ENCODE measurements around the gene KIF12. TPM values are rescaled to one million over a fixed set of nuclear protein-coding genes. Genes with fewer than 3 reads are reported as not detected.
"Not testable (repeated sequence)": the region's sequence is repeated elsewhere in the genome, so short reads cannot be mapped to it uniquely, and the experiment has no call there.

KIF12 gene
- total and polyA plus RNA-seq, 12 donors, result 0.10 to 0.56 (median 0.30) TPM; not detected in 6

DNA sequence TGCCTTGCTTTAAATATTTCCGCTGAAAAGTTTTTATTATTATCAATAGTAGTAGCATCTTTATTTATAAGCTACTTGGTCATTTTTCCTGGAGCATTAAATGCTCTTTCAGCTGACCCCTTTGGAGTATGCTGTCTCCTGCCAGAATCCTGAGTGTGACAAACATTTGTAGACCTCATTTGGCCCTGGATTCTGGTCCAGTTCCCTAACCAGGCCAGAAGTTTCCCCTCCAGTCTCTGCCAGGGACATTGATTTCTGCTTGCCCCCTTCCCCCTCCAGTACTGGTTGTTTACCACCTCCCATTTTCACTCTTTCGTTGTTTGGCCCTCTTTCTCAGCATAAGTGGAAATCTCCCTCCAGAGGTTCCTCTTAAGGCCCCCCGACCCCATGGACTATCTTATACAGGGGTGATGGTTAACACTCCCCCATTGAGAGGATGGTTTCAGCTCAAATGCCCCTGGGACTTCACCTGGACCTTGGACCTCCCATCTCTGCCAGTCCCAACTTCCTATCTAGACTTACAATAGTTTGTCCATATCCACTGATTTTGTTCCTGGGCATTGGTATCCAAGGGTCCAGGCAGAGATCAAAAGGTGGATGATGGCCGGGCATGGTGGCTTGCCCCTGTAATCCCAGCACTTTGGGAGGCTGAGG is 31.7 kb upstream of the KIF12 start:
- no peak for DNase-seq
- Histone ChIP-seq H3K4me1 (replicated peaks in 1 of 2) (no peaks in the 10 kb centered on the region), H3K27me3 (no peaks in the 10 kb centered on the region), H3K9me3 (replicated peaks in 1 of 3) (no peaks in the 10 kb centered on the region), H3K4me3 (no peak overlapping the region), H3K36me3 (replicated peaks in 1 of 2) (no peaks in the 10 kb centered on the region), H3K27ac (no peak overlapping the region)
- intact Hi-C loops (cut with DNase I), result no loop called here
- TF ChIP-seq, protein P1, sequence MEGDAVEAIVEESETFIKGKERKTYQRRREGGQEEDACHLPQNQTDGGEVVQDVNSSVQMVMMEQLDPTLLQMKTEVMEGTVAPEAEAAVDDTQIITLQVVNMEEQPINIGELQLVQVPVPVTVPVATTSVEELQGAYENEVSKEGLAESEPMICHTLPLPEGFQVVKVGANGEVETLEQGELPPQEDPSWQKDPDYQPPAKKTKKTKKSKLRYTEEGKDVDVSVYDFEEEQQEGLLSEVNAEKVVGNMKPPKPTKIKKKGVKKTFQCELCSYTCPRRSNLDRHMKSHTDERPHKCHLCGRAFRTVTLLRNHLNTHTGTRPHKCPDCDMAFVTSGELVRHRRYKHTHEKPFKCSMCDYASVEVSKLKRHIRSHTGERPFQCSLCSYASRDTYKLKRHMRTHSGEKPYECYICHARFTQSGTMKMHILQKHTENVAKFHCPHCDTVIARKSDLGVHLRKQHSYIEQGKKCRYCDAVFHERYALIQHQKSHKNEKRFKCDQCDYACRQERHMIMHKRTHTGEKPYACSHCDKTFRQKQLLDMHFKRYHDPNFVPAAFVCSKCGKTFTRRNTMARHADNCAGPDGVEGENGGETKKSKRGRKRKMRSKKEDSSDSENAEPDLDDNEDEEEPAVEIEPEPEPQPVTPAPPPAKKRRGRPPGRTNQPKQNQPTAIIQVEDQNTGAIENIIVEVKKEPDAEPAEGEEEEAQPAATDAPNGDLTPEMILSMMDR (IDR thresholded peaks at IDR 0.05), result no peak
- no peak for TF ChIP-seq POLR2A (IDR thresholded peaks at IDR 0.05)
- WGBS, 4 donors, result 79 to 83% (median 82%) methylated on average over 4 of the region's 4 CpGs

DNA sequence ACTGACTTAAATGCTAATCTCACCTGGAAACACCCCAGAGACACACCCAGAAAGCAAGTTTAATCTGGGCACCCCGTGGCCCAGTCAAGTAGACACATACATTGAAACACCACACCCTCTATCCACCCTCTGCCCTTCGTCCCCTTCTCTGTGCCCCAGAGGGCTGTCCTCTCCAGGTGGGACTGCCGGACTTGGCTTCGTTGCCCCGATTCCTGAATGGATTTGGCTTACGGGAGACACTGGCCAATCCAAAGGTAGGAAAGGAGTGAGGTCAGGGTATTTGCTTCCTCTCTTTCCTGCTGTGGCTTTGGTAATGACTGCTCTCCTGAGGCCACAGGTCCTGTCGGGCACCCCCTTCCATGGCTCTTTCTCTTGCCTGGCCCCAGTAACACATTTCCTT is 31.0 kb upstream of the KIF12 start:
- H3K4me3 ChIP-seq, result no peak overlapping the region
- no peaks in the 10 kb centered on the region for H3K9me3 ChIP-seq (replicated peaks in 1 of 3)
- DNase-seq, result no peak
- intact Hi-C loops (cut with DNase I), result no loop called here
- WGBS, 4 donors, result 76 to 91% (median 80%) methylated on average over 7 of the region's 7 CpGs
- no peaks in the 10 kb centered on the region for H3K36me3 ChIP-seq (replicated peaks in 1 of 2)
- no peak for TF ChIP-seq POLR2A (IDR thresholded peaks at IDR 0.05)
- H3K4me1 ChIP-seq (replicated peaks in 1 of 2), result no peaks in the 10 kb centered on the region
- H3K27ac ChIP-seq, result no peak overlapping the region
- no peaks in the 10 kb centered on the region for H3K27me3 ChIP-seq

DNA sequence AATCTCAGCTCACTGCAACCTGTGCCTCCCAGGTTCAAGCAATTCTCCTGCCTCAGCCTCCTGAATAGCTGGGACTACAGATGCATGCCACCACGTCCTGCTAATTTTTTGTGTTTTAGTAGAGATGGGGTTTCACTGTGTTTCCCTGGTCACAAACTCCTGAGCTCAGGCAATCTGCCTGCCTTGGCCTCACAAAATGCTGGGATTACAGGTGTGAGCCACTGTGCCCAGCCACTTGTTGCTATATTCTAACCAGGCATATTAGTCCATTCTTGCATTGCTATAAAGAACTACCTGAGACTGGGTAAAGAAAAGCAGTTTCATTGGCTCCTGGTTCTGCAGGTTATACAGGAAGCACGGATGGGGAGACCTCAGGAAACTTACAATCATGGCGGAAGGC is 29.7 kb upstream of the KIF12 start:
- H3K27me3 ChIP-seq; H3K4me3 ChIP-seq; H3K4me1 ChIP-seq (replicated peaks in 1 of 2); H3K9me3 ChIP-seq (replicated peaks in 1 of 3); intact Hi-C loops (cut with DNase I); DNase-seq; H3K27ac ChIP-seq; H3K36me3 ChIP-seq (replicated peaks in 1 of 2): not testable (repeated sequence)
- 89 to 92% (median 91%) methylated on average over 3 of the region's 3 CpGs for WGBS, 4 donors

DNA sequence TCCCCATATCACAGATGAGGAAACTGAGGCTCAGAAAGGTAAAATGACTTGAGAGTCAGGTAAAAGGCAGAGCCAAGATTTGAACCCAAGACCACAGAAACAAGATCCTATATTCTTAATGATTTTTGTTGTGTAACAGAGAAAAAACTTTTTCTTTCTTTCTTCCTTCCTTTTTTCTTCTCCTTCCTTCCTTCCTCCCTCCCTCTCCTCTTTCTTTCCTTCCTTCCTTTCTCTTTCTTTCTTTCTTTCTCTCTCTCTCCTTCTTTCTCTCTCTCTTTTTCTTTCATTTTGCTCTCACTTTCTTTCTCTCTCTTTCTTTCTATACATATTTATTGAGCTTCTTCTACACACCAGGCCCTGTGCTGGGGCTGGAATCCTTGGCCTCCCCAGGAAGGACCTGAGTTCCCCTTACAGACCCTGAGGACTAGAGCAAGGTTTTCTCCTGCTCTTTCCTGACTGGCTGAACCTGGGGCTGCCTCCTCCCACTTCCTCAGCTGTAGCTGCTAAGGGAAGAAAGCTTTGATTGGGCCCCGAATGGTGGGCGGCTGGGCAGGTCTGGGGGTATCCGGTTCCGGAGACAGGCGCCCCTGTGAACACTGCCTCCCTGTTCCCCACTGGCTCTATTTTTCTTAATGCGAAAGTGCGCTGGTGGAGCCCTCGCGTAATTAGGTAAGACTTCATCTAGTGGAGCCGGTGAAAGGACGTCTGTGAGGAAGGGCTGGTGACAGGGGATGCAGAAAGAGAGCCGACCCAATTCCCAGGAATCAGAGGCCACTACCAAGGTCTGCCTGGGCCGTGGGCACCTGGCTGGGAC is 27.4 kb upstream of the KIF12 start:
- TF ChIP-seq, protein P1 (IDR thresholded peaks at IDR 0.05), result no peak
- TF ChIP-seq POLR2A (IDR thresholded peaks at IDR 0.05), result no peak
- 70 to 79% (median 74%) methylated on average over 11 to 13 of the region's 13 CpGs for WGBS, 4 donors

DNA sequence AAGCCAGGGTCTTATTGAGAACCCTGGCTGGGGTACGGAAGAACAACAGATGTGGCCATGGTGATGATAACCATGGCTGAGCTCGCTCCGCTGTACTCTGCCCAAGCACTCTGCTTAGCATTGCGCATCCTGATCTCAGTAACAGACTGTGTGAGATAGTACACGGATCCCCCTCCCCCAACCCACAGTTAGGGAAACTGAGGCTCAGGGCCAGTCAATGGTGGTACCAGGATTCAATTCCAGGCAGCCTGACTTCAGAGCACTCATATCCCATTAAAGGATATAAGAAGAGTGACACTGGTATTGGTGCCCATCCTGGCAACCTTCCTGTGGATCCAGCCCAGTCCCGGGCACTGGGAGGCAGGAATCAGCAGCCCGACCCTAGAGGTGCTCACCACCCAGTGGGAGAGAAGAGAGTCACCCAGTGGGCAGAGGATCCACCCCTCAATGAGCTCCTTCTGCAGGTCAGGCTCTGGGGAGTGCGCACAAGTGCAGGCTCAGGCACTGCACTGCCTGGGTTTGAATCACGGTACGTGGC is 26.5 kb upstream of the KIF12 start:
- no peak for DNase-seq
- Histone ChIP-seq H3K27me3 (no peaks in the 10 kb centered on the region), H3K9me3 (replicated peaks in 1 of 3) (no peaks in the 10 kb centered on the region), H3K27ac (no peak overlapping the region), H3K4me1 (replicated peaks in 1 of 2) (no peaks in the 10 kb centered on the region), H3K4me3 (no peak overlapping the region), H3K36me3 (replicated peaks in 1 of 2) (no peaks in the 10 kb centered on the region)
- TF ChIP-seq, protein P1 (IDR thresholded peaks at IDR 0.05), result no peak
- TF ChIP-seq POLR2A (IDR thresholded peaks at IDR 0.05), result no peak
- intact Hi-C loops (cut with DNase I), result no loop called here
- 83 to 96% (median 89%) methylated on average over 6 to 10 of the region's 10 CpGs for WGBS, 4 donors

More for the DNA sequence above, 27.4 kb upstream of the KIF12 start:
- no peaks in the 10 kb centered on the region for H3K27me3 ChIP-seq
- no peak overlapping the region for H3K27ac ChIP-seq
- H3K4me1 ChIP-seq (replicated peaks in 1 of 2), result no peaks in the 10 kb centered on the region
- no peak overlapping the region for H3K4me3 ChIP-seq
- H3K36me3 ChIP-seq (replicated peaks in 1 of 2), result no peaks in the 10 kb centered on the region
- intact Hi-C loops (cut with DNase I), result no loop called here
- no peak for DNase-seq
- H3K9me3 ChIP-seq (replicated peaks in 1 of 3), result no peaks in the 10 kb centered on the region
